HUES48 (cell line): ENCODE results near the gene PDE12.

ENCODE experiments used
- H3K27ac ChIP-seq: one replicate; pipeline ENCODE4 v1.7.0; 2013; ENCODE audit warnings: low read depth, low read length, inconsistent platforms
- H3K27me3 ChIP-seq: 2 replicates; pipeline ENCODE4 v1.6.1; 2013; ENCODE audit warnings: mild to moderate bottlenecking, low read length; ENCODE audit not compliant: control insufficient read depth, insufficient read depth
- H3K36me3 ChIP-seq: 2 replicates; pipeline ENCODE4 v1.6.1; 2013; ENCODE audit warnings: low read length; ENCODE audit not compliant: control insufficient read depth, insufficient read depth
- H3K4me1 ChIP-seq: 2 replicates; pipeline ENCODE4 v1.6.1; 2013; ENCODE audit warnings: mild to moderate bottlenecking, low read length; ENCODE audit not compliant: control insufficient read depth, insufficient read depth
- H3K4me3 ChIP-seq: 2 replicates; pipeline ENCODE4 v1.5.1; 2013; ENCODE audit warnings: mild to moderate bottlenecking, low read depth, low read length
- H3K9ac ChIP-seq: 2 replicates; pipeline ENCODE4 v1.6.1; 2013; ENCODE audit warnings: mild to moderate bottlenecking, low read depth, low read length, moderate library complexity
- H3K9me3 ChIP-seq: 2 replicates; pipeline ENCODE4 v1.6.1; 2013; ENCODE audit warnings: low read length; ENCODE audit not compliant: control insufficient read depth, insufficient read depth

PDE12 gene

DNA sequence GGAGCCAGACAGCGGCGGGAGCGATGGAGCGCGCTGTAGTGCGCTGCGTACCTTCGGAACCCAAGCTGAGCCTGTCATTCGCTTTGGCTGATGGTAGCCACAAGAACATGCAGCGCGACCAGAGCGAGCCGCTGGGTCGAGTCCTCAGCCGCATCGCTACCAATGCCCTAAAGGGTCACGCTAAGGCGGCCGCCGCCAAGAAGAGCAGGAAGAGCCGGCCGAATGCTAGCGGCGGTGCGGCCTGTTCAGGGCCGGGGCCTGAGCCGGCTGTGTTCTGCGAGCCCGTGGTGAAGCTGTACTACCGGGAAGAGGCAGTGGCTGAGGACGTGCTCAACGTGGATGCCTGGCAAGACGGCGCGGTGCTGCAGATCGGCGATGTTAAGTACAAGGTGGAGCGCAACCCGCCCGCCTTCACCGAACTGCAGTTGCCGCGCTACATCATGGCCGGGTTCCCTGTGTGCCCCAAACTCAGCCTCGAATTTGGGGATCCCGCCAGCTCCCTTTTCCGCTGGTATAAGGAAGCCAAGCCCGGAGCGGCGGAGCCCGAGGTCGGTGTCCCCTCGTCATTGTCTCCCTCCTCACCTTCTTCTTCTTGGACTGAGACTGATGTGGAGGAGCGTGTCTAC, 498 bp downstream of the PDE12 start:
- Histone ChIP-seq H3K4me3 (peak overlapping the region; percentile 96), H3K4me1 (peaks cover 9% of the 10 kb centered on the region; the same call in 1 of the 2 replicates), H3K27me3 (no peaks in the 10 kb centered on the region), H3K9me3 (no peaks in the 10 kb centered on the region), H3K36me3 (peaks cover 20% of the 10 kb centered on the region), H3K9ac (peak overlapping the region; percentile 81), H3K27ac (peak overlapping the region; percentile 70)

DNA sequence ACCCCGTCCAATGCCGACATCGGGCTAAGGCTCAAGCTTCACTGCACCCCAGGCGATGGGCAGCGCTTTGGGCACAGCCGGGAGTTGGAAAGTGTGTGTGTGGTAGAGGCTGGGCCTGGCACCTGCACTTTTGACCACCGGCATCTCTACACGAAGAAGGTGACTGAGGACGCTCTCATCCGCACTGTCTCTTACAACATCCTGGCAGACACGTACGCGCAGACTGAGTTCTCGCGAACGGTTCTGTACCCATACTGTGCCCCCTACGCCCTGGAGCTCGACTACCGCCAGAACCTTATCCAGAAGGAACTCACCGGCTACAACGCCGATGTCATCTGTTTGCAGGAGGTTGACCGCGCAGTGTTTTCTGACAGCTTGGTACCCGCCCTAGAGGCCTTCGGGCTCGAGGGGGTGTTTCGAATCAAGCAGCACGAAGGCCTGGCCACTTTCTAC, 1.0 kb downstream of the PDE12 start:
- Histone ChIP-seq H3K36me3 (peaks cover 20% of the 10 kb centered on the region), H3K9ac (peak overlapping the region; percentile 81; the same call in 1 of the 2 replicates), H3K27me3 (no peaks in the 10 kb centered on the region), H3K27ac (no peak overlapping the region), H3K4me3 (peak overlapping the region; percentile 96), H3K9me3 (no peaks in the 10 kb centered on the region), H3K4me1 (peaks cover 9% of the 10 kb centered on the region; the same call in 1 of the 2 replicates)

DNA sequence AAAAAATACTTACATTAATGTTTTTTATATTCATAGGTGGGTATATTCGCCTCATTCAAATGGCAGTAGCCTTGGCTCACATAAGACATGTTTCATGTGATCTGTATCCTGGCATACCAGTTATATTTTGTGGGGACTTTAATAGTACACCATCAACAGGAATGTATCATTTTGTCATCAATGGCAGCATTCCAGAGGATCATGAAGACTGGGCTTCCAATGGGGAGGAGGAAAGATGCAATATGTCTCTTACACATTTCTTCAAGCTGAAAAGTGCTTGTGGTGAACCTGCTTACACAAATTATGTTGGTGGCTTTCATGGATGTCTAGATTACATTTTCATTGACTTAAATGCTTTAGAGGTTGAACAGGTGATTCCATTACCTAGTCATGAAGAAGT, 3.5 kb downstream of the PDE12 start:
- H3K36me3 ChIP-seq: peaks cover 20% of the 10 kb centered on the region
- H3K9ac ChIP-seq: no peak overlapping the region
- no peak overlapping the region for H3K27ac ChIP-seq
- H3K27me3 ChIP-seq: no peaks in the 10 kb centered on the region
- H3K4me1 ChIP-seq: peaks cover 9% of the 10 kb centered on the region; the same call in 1 of the 2 replicates
- no peak overlapping the region for H3K4me3 ChIP-seq
- no peaks in the 10 kb centered on the region for H3K9me3 ChIP-seq

DNA sequence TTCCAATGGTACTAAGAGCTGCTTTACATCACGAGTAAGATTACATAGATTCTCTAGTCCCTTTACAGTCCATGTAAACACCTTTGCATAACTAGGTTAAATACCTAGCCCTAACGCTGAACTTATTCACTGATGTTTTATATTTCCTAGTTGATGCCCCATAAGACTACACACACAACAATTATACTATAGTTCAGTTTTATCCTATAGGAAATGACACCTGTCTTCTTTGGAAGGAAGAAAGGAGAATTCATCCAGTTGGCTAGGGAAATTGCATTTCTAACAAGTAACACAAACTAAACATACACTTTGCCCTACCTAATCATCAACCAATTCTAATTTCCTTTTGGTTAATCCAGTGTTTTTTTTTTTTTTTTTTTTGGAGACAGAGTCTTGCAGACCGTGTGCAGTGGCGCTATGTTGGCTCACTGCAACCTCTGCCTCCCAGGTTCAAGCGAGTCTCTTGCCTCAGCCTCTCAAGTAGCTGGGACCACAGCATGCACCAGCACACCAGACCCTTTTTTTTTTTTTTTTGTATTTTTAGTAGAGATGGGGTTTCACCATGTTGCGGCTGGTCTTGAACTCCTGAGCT, 13.9 kb downstream of the PDE12 start:
- H3K4me1 ChIP-seq: no peaks in the 10 kb centered on the region
- peaks cover 58% of the 10 kb centered on the region for H3K36me3 ChIP-seq
- H3K4me3 ChIP-seq: no peak overlapping the region
- H3K9me3 ChIP-seq: no peaks in the 10 kb centered on the region
- no peaks in the 10 kb centered on the region for H3K27me3 ChIP-seq
- H3K27ac ChIP-seq: no peak overlapping the region
- H3K9ac ChIP-seq: no peak overlapping the region

GRCh38 chr3:57570878-57571277, 14.8 kb downstream of the PDE12 start:
- H3K9ac ChIP-seq: no peak overlapping the region
- H3K27me3 ChIP-seq: no peaks in the 10 kb centered on the region
- no peaks in the 10 kb centered on the region for H3K9me3 ChIP-seq
- no peak overlapping the region for H3K4me3 ChIP-seq
- peaks cover 66% of the 10 kb centered on the region for H3K36me3 ChIP-seq
- H3K4me1 ChIP-seq: no peaks in the 10 kb centered on the region
- H3K27ac ChIP-seq: no peak overlapping the region

GRCh38 chr3:57572096-57572495, 16.0 kb downstream of the PDE12 start:
- Histone ChIP-seq H3K9me3 (no peaks in the 10 kb centered on the region), H3K9ac (no peak overlapping the region), H3K27ac (no peak overlapping the region), H3K27me3 (no peaks in the 10 kb centered on the region), H3K36me3 (peaks cover 72% of the 10 kb centered on the region), H3K4me1 (no peaks in the 10 kb centered on the region), H3K4me3 (no peak overlapping the region)

DNA sequence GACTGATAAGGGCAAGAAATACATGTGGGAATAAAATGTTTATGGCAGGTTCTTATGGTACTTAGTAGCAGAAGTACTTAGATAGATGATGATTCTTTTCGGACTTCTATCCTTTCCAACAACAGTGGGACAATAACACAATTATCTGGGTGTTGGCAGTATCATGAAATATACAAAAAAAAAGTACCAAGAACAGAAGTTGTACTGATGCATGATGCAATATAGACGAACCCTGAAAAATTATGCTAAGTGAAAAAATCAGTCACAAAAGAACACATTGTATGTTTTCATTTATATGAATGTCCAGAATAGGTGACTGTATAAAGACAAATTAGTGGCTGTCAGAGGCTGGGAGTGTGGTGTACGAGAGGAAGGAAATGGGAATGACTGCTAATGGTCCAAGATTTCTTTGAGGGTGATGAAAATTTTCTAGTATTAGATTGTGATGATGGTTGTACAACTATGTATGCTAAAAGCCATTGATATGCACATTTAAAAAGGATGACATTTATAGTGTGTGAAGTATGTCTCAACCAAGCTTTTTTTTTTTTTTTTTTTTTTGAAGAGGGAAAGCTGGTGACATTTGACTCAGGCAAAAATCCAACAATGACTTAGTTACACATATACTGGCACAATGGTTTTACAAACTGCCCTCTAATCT, 20.0 kb downstream of the PDE12 start:
- Histone ChIP-seq H3K9ac (no peak overlapping the region), H3K36me3 (peaks cover 92% of the 10 kb centered on the region), H3K27ac (no peak overlapping the region), H3K9me3 (no peaks in the 10 kb centered on the region), H3K4me3 (no peak overlapping the region), H3K27me3 (no peaks in the 10 kb centered on the region), H3K4me1 (no peaks in the 10 kb centered on the region)

DNA sequence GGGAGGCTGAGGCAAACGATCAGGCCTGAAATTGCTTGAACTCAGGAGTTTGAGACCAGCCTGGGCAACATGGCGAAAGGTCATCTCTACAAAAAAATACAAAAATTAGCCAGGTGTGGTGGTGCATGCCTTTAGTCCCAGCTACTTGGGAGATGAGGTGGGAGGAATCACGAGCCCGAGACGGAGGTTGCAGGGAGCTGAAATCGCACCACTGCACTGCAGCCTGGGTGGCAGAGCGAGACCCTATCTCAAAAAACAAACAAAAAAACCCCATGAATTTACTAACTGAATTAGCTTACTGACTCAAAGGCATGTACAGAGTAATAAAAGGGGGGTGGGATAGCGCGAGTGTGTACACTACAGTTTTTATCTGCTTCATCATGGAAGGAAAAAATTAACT, 21.7 kb downstream of the PDE12 start:
- Histone ChIP-seq H3K4me1 (no peaks in the 10 kb centered on the region), H3K4me3 (no peak overlapping the region), H3K36me3 (peaks cover 90% of the 10 kb centered on the region), H3K27ac (no peak overlapping the region), H3K27me3 (no peaks in the 10 kb centered on the region), H3K9ac (no peak overlapping the region), H3K9me3 (no peaks in the 10 kb centered on the region)

DNA sequence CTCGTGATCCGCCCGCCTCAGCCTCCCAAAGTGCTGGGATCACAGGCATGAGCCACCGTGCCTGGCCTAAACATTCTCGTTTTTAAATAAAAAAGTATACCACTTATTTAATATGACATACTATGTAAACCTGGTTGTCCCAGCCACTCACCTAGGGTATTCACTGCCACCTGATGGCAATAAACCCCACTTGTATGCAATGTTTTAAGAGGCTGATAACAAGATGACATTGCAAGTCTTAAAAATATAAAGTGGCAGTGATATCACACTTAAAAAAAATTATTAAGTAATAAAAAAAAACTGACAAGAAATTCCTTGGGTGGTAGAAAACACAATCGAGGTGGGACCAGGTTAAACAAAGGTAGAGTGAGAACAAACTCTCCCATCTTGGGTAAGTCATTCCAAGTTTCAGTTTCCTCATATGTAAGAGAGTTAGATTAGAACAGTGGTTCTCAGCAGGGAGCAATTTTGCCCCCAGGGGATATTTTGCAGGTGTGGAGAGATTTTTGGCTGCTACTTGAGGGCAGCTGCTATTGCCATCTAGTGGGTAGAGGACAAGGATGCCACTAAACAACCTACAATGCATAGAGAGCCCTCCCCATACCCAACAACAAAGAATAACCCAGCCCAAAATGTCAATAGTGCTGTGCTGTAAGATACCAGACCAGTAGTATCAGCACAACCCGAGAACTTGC, 26.5 kb downstream of the PDE12 start:
- Histone ChIP-seq H3K27me3 (no peaks in the 10 kb centered on the region), H3K9me3 (no peaks in the 10 kb centered on the region), H3K9ac (no peak overlapping the region), H3K27ac (no peak overlapping the region), H3K4me3 (no peak overlapping the region), H3K36me3 (peaks cover 60% of the 10 kb centered on the region), H3K4me1 (no peaks in the 10 kb centered on the region)

DNA sequence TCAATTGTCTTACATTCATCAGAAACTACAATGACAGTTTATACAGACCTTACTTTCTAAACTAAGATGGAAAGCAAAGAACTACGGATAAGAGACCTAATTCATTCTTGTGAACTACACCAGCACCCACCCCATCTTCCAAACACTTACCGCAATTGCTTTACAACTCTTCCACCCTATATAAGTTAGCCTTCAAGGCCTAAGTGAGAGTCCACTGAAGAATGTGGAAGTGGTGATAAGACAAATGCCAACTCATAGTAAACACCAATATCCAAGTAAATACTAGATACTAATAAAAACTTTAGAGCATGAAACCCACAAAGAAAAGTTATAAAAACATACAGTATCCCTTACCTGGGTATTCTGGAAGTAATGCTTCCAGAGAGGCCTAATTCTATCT, 27.5 kb downstream of the PDE12 start:
- Histone ChIP-seq H3K4me1 (no peaks in the 10 kb centered on the region), H3K36me3 (peaks cover 52% of the 10 kb centered on the region), H3K4me3 (no peak overlapping the region), H3K9me3 (no peaks in the 10 kb centered on the region), H3K27me3 (no peaks in the 10 kb centered on the region), H3K27ac (no peak overlapping the region), H3K9ac (no peak overlapping the region)

- no peak overlapping the region for H3K9ac ChIP-seq
- H3K36me3 ChIP-seq: peaks cover 26% of the 10 kb centered on the region
- H3K27me3 ChIP-seq: no peaks in the 10 kb centered on the region
- no peaks in the 10 kb centered on the region for H3K4me1 ChIP-seq
- no peak overlapping the region for H3K27ac ChIP-seq
- no peak overlapping the region for H3K4me3 ChIP-seq
- H3K9me3 ChIP-seq: no peaks in the 10 kb centered on the region
These were observed 30.7 kb downstream of the PDE12 start for GRCh38 chr3:57586778-57587177.
